IPS-NIHi7 (cell line): ENCODE results near the gene LRRC56.

Experiments used
- DNase-seq: peaks from one replicate; pipeline ENCODE4 v3.0.0; 2012; ENCODE audit warnings: mixed read lengths; ENCODE audit errors: extremely low spot score

LRRC56 gene

GRCh38 chr11:536841-537621, at the start of gene LRRC56:
LRRC56 (plus strand) TSS chr11:537527; CDS start chr11:540685, 3,158 bp downstream.
- DNase-seq: peak; percentile 94

- no peak for DNase-seq
These were observed 49.7 kb upstream of the LRRC56 start for GRCh38 chr11:487571-488021.

- DNase-seq: no peak
These were observed 49.3 kb upstream of the LRRC56 start for GRCh38 chr11:488062-488461.

GRCh38 chr11:488579-488978, 48.7 kb upstream of the LRRC56 start:
- no peak for DNase-seq

- no peak for DNase-seq
These were observed 48.3 kb upstream of the LRRC56 start for GRCh38 chr11:488992-489391.

GRCh38 chr11:489610-490185, 47.6 kb upstream of the LRRC56 start:
- DNase-seq: no peak

GRCh38 chr11:490186-490929, 47.0 kb upstream of the LRRC56 start:
- DNase-seq: no peak

- DNase-seq: no peak
These were observed 46.4 kb upstream of the LRRC56 start for GRCh38 chr11:490930-491260.

GRCh38 chr11:491358-491757, 46.0 kb upstream of the LRRC56 start:
- no peak for DNase-seq

GRCh38 chr11:492427-493226, 44.7 kb upstream of the LRRC56 start:
- no peak for DNase-seq

- DNase-seq: no peak
These were observed 42.4 kb upstream of the LRRC56 start for GRCh38 chr11:494761-495536.

GRCh38 chr11:495537-495931, 41.8 kb upstream of the LRRC56 start:
- DNase-seq: no peak

GRCh38 chr11:496834-497564, 40.3 kb upstream of the LRRC56 start:
- DNase-seq: no peak

GRCh38 chr11:497565-498296, 39.6 kb upstream of the LRRC56 start:
- DNase-seq: no peak

- no peak for DNase-seq
These were observed 38.8 kb upstream of the LRRC56 start for GRCh38 chr11:498297-499181.

- DNase-seq: no peak
These were observed 37.9 kb upstream of the LRRC56 start for GRCh38 chr11:499201-500076.

GRCh38 chr11:501001-501682, 36.2 kb upstream of the LRRC56 start:
- peak; percentile 8 for DNase-seq
